Skeletal muscle satellite cell (primary cell): ENCODE results near the gene TAL1.

ENCODE experiments used
- H3K27me3 ChIP-seq: 2 replicates; pipeline ENCODE4 v1.7.0; 2013; ENCODE audit warnings: low read length; ENCODE audit not compliant: control insufficient read depth, insufficient read depth
- H3K36me3 ChIP-seq: 2 replicates; pipeline ENCODE4 v1.7.0; 2013; ENCODE audit warnings: mild to moderate bottlenecking, control low read depth, low read length; ENCODE audit not compliant: insufficient read depth
- H3K4me1 ChIP-seq: 2 replicates; pipeline ENCODE4 v1.7.0; 2013; ENCODE audit warnings: low read length; ENCODE audit not compliant: control insufficient read depth, insufficient read depth
- H3K4me2 ChIP-seq: 2 replicates; pipeline ENCODE4 v1.7.0; 2013; ENCODE audit warnings: mild to moderate bottlenecking, low read length
- H3K4me3 ChIP-seq: 2 replicates; pipeline ENCODE4 v1.7.0; 2013; ENCODE audit warnings: low read length
- H3K9ac ChIP-seq: 2 replicates; pipeline ENCODE4 v1.7.0; 2013; ENCODE audit warnings: mild to moderate bottlenecking, low read depth, low read length, moderate library complexity
- H3K9me3 ChIP-seq: replicated peaks from 2 replicates; pipeline ENCODE4 v1.7.0; 2013; ENCODE audit warnings: mild to moderate bottlenecking, control low read depth, low read length

The TAL1 gene

GRCh38 chr1:47216278-47217059, 15.6 kb downstream of the TAL1 start:
- H3K36me3 ChIP-seq, result no peaks in the 10 kb centered on the region
- H3K4me3 ChIP-seq, result no peak overlapping the region
- H3K4me1 ChIP-seq, result no peaks in the 10 kb centered on the region
- H3K4me2 ChIP-seq, result no peak overlapping the region
- H3K27me3 ChIP-seq, result peaks cover 38% of the 10 kb centered on the region
- H3K9me3 ChIP-seq, result no peaks in the 10 kb centered on the region
- H3K9ac ChIP-seq, result no peak overlapping the region

DNA sequence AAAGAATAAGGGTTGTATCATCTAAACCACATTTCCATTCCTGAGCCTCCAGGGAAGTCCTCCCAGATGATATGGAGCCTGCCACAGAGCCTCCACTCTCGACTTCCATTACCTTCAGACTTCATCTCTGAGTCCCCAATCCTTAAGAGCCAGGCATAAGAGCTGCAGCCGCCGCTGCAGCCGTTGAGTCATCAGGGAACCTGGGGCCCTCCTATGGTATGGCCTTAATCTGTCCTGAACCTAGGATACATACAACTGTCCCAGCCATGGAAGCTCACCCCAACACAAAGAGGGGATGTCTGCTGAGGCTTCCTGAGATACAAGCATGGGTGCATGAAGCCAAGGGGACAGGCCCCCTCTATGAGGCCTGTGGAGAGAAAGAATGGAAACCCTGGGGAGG, 16.3 kb downstream of the TAL1 start:
- H3K4me2 ChIP-seq, result no peak overlapping the region
- no peaks in the 10 kb centered on the region for H3K4me1 ChIP-seq
- no peak overlapping the region for H3K4me3 ChIP-seq
- H3K9me3 ChIP-seq, result no peaks in the 10 kb centered on the region
- peaks cover 35% of the 10 kb centered on the region for H3K27me3 ChIP-seq
- H3K36me3 ChIP-seq, result no peaks in the 10 kb centered on the region
- no peak overlapping the region for H3K9ac ChIP-seq

DNA sequence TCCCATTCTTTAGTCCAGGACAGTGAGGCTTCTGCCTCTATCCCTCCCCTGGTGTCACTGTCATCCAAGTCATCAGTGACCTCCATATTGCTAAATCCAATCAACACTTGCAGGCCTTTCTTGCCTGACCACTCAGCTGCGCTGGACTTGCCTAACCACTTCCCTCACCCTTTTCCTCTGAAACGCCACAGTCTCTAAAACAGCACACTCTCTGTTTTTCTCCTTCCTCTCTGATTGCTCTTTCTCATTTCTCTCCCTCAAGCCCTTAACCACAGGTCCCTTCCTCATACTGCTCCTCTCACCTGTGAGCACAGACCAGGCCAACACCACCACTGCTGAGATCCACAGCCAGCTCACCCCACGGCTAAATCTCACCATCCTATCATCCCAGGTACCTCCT, 17.5 kb downstream of the TAL1 start:
- H3K4me1 ChIP-seq, result no peaks in the 10 kb centered on the region
- H3K4me2 ChIP-seq, result no peak overlapping the region
- peaks cover 36% of the 10 kb centered on the region for H3K27me3 ChIP-seq
- H3K9ac ChIP-seq, result no peak overlapping the region
- H3K9me3 ChIP-seq, result no peaks in the 10 kb centered on the region
- no peaks in the 10 kb centered on the region for H3K36me3 ChIP-seq
- H3K4me3 ChIP-seq, result no peak overlapping the region

DNA sequence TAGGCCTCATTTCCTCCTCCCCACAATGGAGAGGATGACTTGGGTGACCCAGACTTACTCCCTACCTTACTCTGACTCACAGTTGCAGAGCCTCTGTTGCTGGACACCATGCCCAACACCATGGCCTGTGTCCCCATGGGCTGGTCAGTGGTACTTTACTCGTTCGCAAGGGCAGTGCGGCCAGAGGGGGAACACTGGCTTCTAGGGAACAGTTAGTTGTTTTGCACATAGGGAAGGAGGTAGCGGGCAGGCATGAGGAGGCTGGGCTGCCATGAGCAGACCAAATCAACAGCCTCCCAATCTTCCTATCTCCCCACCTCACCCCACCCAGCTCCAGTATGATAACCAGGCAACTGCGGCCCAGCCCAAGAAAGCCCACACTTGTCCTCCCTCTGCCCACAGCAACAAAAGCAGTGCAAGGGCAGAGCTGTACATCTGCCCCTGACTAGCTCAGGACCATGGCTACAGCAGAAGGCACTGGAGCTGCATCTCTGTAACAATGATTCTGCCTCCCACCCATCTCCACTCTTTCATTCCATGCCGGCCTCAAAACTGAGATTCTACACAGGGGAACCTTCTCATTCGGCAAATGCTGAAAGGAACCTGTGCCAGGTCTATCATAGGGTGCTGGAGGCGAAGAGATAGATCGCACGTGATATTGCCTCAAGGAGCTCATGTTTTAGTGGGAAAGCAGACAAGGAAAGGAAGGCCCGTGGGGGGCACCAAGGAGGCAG, 18.6 kb downstream of the TAL1 start:
- no peak overlapping the region for H3K9ac ChIP-seq

DNA sequence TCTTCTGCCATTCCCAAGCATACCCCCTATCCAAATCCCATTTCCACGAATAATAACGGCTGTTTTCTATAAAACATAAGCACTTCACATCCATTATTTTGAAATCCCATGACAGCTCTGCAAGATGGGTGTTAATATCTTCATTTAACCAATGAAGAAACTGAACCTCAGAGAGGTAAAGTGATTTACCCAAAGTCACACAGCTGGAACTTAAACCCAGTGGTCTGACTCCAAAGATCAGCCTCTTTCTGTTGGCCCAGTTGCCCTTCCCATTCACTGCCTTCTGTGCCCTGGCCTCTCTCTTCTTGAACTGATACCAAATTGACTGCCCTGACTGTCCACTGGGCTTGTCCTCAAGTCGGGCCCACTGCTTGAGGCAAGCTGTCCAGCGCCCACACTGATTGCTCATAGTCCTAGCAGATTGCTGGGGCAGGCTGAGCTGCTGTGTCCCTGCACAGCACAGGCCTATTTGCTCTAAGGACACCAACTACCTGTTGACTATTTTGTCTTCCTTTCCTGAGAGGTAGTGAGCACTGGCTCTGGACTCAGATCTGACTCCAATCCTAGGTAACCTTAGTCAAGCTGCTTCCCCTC, 19.3 kb downstream of the TAL1 start:
- Histone ChIP-seq H3K27me3 (peaks cover 35% of the 10 kb centered on the region), H3K4me3 (no peak overlapping the region), H3K9me3 (no peaks in the 10 kb centered on the region), H3K4me2 (no peak overlapping the region), H3K9ac (no peak overlapping the region), H3K36me3 (no peaks in the 10 kb centered on the region), H3K4me1 (no peaks in the 10 kb centered on the region)

More for the DNA sequence above, 18.6 kb downstream of the TAL1 start:
- Histone ChIP-seq H3K9me3 (no peaks in the 10 kb centered on the region), H3K4me1 (no peaks in the 10 kb centered on the region), H3K36me3 (no peaks in the 10 kb centered on the region), H3K4me2 (no peak overlapping the region), H3K4me3 (no peak overlapping the region), H3K27me3 (peaks cover 32% of the 10 kb centered on the region)

GRCh38 chr1:47211796-47212269, 20.2 kb downstream of the TAL1 start:
- Histone ChIP-seq H3K36me3 (no peaks in the 10 kb centered on the region), H3K9ac (no peak overlapping the region), H3K4me3 (no peak overlapping the region), H3K4me2 (no peak overlapping the region), H3K27me3 (peaks cover 35% of the 10 kb centered on the region), H3K9me3 (no peaks in the 10 kb centered on the region), H3K4me1 (no peaks in the 10 kb centered on the region)

DNA sequence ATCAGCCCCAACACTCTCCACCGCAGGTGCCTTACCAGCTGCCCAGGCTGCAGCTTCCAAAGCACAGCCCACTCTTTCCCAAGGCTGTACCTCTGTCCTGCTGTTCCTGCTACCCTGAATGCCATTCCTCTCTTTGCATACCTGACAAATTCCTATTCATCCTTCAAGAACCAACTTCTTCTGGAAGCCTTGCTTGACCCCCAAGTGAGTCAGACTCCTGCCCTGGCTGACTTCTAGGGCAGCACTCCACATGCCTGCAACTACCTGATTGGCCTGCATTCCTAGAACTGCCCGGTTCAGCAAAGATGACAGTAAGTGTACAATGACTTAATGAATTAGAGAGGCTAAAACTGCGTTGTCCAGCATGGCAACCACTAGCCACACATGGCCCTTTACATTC, 21.4 kb downstream of the TAL1 start:
- no peaks in the 10 kb centered on the region for H3K4me1 ChIP-seq
- H3K4me2 ChIP-seq, result no peak overlapping the region
- peaks cover 37% of the 10 kb centered on the region for H3K27me3 ChIP-seq
- no peaks in the 10 kb centered on the region for H3K36me3 ChIP-seq
- no peak overlapping the region for H3K4me3 ChIP-seq
- H3K9ac ChIP-seq, result no peak overlapping the region
- H3K9me3 ChIP-seq, result no peaks in the 10 kb centered on the region

GRCh38 chr1:47209725-47210325, 22.2 kb downstream of the TAL1 start:
- Histone ChIP-seq H3K9me3 (no peaks in the 10 kb centered on the region), H3K36me3 (no peaks in the 10 kb centered on the region), H3K4me2 (no peak overlapping the region), H3K27me3 (peaks cover 37% of the 10 kb centered on the region), H3K9ac (no peak overlapping the region), H3K4me3 (no peak overlapping the region), H3K4me1 (no peaks in the 10 kb centered on the region)

DNA sequence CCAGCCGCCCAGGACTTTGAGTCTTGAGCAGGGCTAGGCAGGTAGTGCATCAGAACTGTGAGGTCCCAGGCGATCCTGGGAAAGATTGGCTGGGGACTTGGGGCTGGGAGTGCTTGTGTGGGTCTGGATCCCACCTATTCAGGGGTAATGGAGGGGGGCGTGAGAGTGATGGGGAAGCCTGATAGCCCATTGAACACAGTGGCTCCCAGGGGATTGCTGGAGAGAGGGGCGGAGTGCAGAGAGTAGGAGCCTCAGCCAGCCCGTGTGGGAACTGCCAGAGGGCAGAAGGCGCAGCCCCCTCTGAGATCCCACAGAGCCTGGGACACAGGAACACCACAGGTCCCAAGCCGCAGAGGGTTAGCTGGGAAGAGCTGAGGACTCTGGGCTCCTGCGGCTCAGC, 22.9 kb downstream of the TAL1 start:
- H3K9ac ChIP-seq, result no peak overlapping the region
- H3K27me3 ChIP-seq, result peaks cover 38% of the 10 kb centered on the region
- H3K4me1 ChIP-seq, result no peaks in the 10 kb centered on the region
- H3K9me3 ChIP-seq, result no peaks in the 10 kb centered on the region
- no peak overlapping the region for H3K4me3 ChIP-seq
- no peaks in the 10 kb centered on the region for H3K36me3 ChIP-seq
- H3K4me2 ChIP-seq, result no peak overlapping the region

DNA sequence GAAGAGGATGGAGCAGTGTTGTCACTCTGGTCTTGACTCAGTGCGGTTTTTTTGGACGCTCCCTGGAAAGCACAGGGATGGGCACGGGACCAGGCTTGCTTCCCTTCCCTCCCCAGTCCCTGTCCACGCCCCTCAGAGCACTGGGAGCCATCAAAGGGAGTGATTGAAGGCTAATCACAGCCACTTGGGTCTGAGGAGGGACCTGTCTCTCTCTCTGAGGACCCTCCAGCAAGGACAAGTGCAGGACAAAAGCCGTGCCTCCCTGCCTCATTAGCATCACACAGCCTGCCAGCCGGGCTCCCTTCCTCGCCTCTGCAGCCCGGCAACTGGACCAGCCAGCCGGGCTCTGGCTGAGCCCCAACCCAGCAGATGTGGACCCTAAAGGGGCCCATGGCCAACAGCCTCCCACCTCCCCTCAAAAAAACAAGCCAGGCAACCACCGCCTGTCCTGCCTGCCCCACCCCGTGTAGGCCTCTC, 23.6 kb downstream of the TAL1 start:
- no peaks in the 10 kb centered on the region for H3K9me3 ChIP-seq
- H3K4me1 ChIP-seq, result no peaks in the 10 kb centered on the region
- no peak overlapping the region for H3K4me3 ChIP-seq
- H3K4me2 ChIP-seq, result no peak overlapping the region
- no peak overlapping the region for H3K9ac ChIP-seq
- peaks cover 44% of the 10 kb centered on the region for H3K27me3 ChIP-seq
- H3K36me3 ChIP-seq, result no peaks in the 10 kb centered on the region

- peaks cover 41% of the 10 kb centered on the region for H3K27me3 ChIP-seq
- no peaks in the 10 kb centered on the region for H3K36me3 ChIP-seq
- no peak overlapping the region for H3K9ac ChIP-seq
- H3K4me3 ChIP-seq, result no peak overlapping the region
- no peaks in the 10 kb centered on the region for H3K4me1 ChIP-seq
- no peaks in the 10 kb centered on the region for H3K9me3 ChIP-seq
- no peak overlapping the region for H3K4me2 ChIP-seq
Observed at GRCh38 chr1:47207803-47208373, 24.1 kb downstream of the TAL1 start.
